Esophagus squamous epithelium (tissue), 4 donors: ENCODE results near the gene BCDIN3D.

ENCODE experiments used
- POLR2A ChIP-seq, 4 donors: fragments of 450-650 bp; IDR thresholded peaks; one replicate each; pipeline ENCODE4 v1.6.1; 2017; ENCODE audit warnings: antibody characterized with exemption in 4 of 4, mild to moderate bottlenecking in 4 of 4, moderate library complexity in 3 of 4
- TF ChIP-seq, protein P1 (sequence below), 6 experiments: fragments of 450-650 bp in 4 of 6; fragments of 200-600 bp in 2 of 6; sonication (generic) in 2 of 6; IDR thresholded peaks; one replicate each; pipeline ENCODE4 v1.5.1; 2016 to 2019; ENCODE audit warnings: antibody characterized with exemption in 6 of 6, mild to moderate bottlenecking in 4 of 6, moderate library complexity in 4 of 6

DNA sequence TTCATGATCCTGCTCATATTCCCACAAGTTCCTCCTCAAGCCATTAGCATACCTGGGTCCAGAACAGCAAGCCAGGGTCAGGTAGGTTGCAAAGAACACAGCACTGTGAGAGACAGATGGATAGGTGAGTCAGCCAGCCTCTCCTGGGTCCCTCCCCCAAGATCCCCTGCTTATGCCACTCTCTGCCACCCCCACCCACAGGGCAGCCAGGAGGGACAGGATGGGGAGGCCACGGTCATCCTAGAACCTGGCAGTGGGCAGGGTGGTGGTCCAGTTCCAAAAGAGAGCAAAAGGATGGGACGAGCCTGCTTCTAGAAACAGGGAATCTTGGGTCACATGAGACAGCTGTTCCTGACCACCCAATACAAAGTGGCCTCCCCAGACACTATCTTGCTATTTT lies 48.1 kb upstream of the BCDIN3D start:
- TF ChIP-seq, protein P1, sequence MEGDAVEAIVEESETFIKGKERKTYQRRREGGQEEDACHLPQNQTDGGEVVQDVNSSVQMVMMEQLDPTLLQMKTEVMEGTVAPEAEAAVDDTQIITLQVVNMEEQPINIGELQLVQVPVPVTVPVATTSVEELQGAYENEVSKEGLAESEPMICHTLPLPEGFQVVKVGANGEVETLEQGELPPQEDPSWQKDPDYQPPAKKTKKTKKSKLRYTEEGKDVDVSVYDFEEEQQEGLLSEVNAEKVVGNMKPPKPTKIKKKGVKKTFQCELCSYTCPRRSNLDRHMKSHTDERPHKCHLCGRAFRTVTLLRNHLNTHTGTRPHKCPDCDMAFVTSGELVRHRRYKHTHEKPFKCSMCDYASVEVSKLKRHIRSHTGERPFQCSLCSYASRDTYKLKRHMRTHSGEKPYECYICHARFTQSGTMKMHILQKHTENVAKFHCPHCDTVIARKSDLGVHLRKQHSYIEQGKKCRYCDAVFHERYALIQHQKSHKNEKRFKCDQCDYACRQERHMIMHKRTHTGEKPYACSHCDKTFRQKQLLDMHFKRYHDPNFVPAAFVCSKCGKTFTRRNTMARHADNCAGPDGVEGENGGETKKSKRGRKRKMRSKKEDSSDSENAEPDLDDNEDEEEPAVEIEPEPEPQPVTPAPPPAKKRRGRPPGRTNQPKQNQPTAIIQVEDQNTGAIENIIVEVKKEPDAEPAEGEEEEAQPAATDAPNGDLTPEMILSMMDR (IDR thresholded peaks at IDR 0.05) = no peak
- no peak for TF ChIP-seq POLR2A (IDR thresholded peaks at IDR 0.05)
